A673 (cell line): ENCODE results near the gene PPWD1.

Experiments used
- EZH2 ChIP-seq: fragments of 200-600 bp; sonication (generic); IDR thresholded peaks from 2 replicates; pipeline ENCODE4 v1.6.1; 2017; ENCODE audit warnings: borderline replicate concordance, low read depth, mild to moderate bottlenecking, mixed read lengths, antibody characterized with exemption, low read length; ENCODE audit not compliant: poor library complexity, severe bottlenecking
- TF ChIP-seq, protein P1 (sequence below): fragments of 300-800, 200-600 bp; sonication (generic); conservative IDR thresholded peaks from 2 replicates; pipeline ENCODE4 v1.5.1; 2017; ENCODE audit warnings: low read depth, mild to moderate bottlenecking, antibody characterized with exemption, low read length, moderate library complexity, mixed read lengths

DNA sequence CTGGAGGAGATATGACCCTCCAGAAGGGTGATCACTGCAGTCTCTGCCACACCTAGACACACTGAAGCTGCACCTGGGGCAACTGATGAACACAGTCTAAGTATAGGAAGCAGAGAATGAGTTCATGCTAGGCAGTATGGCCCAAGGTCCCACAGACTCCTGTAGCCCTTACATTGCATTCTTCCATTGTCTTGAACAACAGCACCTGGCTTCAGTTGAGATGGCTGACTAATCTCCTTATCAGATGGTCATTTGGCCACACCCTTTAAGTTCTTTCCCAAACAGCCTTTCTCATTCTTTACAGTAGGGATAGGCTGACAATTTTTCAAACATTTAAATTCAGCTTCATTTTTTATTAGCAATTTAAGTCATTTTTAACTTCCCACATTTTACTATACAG lies 23.3 kb upstream of the PPWD1 start:
- TF ChIP-seq, protein P1, sequence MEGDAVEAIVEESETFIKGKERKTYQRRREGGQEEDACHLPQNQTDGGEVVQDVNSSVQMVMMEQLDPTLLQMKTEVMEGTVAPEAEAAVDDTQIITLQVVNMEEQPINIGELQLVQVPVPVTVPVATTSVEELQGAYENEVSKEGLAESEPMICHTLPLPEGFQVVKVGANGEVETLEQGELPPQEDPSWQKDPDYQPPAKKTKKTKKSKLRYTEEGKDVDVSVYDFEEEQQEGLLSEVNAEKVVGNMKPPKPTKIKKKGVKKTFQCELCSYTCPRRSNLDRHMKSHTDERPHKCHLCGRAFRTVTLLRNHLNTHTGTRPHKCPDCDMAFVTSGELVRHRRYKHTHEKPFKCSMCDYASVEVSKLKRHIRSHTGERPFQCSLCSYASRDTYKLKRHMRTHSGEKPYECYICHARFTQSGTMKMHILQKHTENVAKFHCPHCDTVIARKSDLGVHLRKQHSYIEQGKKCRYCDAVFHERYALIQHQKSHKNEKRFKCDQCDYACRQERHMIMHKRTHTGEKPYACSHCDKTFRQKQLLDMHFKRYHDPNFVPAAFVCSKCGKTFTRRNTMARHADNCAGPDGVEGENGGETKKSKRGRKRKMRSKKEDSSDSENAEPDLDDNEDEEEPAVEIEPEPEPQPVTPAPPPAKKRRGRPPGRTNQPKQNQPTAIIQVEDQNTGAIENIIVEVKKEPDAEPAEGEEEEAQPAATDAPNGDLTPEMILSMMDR = no peak
- TF ChIP-seq EZH2 = no peak
